H1 (cell line): Measurements from ENCODE around the gene HSPB1. TPM values are rescaled to one million over a fixed set of nuclear protein-coding genes. Genes with fewer than 3 reads are reported as not detected.
A peak's percentile ranks its signal among the peaks of the same experiment; 100 is the strongest.

Source experiments
- CHD1 ChIP-seq: IDR thresholded peaks from 2 replicates; pipeline ENCODE4 v1.6.1; 2012; ENCODE audit warnings: low read depth, low read length, improper control_type of control experiment
- KDM4A ChIP-seq: IDR thresholded peaks from one replicate; pipeline ENCODE4 v1.7.1; 2012; ENCODE audit warnings: low read depth, mild to moderate bottlenecking, moderate library complexity, low read length, inconsistent platforms; ENCODE audit not compliant: severe bottlenecking
- RBBP5 ChIP-seq: IDR thresholded peaks from 2 replicates; pipeline ENCODE4 v1.7.1; 2012; ENCODE audit warnings: low read depth, mild to moderate bottlenecking, inconsistent platforms, low read length, moderate library complexity, borderline replicate concordance
- RFX5 ChIP-seq: IDR thresholded peaks from 2 replicates; pipeline ENCODE4 v1.6.1; 2011; ENCODE audit warnings: low read depth, low read length, improper control_type of control experiment, borderline replicate concordance
- SIN3A ChIP-seq, 2 experiments: IDR thresholded peaks in 1 of 2; conservative IDR thresholded peaks in 1 of 2; 2 replicates each; pipeline ENCODE4 v1.6.1; 2011 to 2012; ENCODE audit warnings: low read length in 2 of 2, improper control_type of control experiment in 1 of 2, low read depth in 1 of 2, mild to moderate bottlenecking in 1 of 2
- SUZ12 ChIP-seq: fragments of 200-600 bp; sonication (generic); IDR thresholded peaks from 2 replicates; pipeline ENCODE4 v1.6.1; 2012; ENCODE audit warnings: mild to moderate bottlenecking, inconsistent platforms, low read length, moderate library complexity, mixed read lengths
- polyA plus RNA-seq, 7 experiments: library from polyadenylated mRNA; depleted of rRNA in 3 of 7; stranded (reverse) in 5 of 7; unstranded in 2 of 7; fragments of >200 nt in 5 of 7; fragments of 200-250 nt in 2 of 7; gene quantifications; 1 replicate in 5 of 7; 2 replicates in 1 of 7; 4 replicates in 1 of 7; pipeline versions ENCODE4 v1.2.1 to v1.2.3, GENCODE V29; 2011 to 2013; ENCODE audit warnings: missing spikeins in 2 of 7, mixed read lengths in 2 of 7
- total RNA-seq: library from RNA; stranded (reverse); fragmentation: NEBNext Ultra II Directional; extraction: Animal tissue kit (Norgen Biotek cat#: 25700); gene quantifications from 2 replicates; pipeline ENCODE4 v1.2.1, GENCODE V29; 2021

The HSPB1 gene
- total and polyA plus RNA-seq, 2 of the 8 experiments (the other 6 are each of a cell fraction or from before 2014, with no cell fraction given) = 165 to 254 TPM

DNA sequence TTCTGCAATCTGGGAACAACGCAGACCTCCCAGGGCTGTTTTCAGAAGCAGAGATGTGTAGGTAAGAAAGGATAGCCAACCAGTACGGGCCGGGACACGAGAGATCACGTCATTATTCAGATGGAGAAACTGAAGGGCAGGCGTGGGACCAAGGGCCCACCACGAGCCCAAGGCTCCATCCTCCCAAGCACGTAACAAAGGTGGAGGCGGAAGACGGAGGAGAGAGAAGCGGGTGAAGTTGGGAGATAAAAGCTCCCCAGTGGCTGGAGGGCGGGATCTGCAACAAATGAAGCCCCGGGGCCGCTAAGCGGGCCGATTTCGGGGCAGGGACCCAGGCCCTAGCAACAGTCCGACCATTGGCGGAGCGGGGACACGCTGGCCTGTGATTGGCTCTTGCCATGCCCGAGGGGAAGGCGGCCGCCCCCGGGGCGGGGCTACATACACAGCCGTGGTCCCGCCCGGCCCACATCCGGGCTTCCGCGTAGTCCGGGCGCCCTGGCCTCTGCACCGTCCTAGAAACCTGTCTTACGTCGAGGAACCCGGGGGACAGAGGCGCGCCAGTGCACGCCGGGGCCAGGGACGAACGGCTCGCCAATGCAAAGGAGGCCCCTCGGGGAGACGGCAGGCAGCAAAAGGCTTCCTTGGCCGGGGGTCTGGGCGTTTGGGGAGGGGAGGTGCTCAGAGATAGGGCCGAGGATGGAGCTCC is 15.5 kb downstream of the HSPB1 start (continued):
- peak; percentile 61 for TF ChIP-seq KDM4A
- TF ChIP-seq SIN3A (conservative IDR thresholded peaks at IDR 0.05 in 1 of 2, IDR thresholded peaks at IDR 0.05 in 1 of 2; ENCODE audit: low read depth in 1 of 2, low read length in 2 of 2) = 0 out of 4 replicates have a peak, but pooled peaks of 1 of the 2 experiments have one; percentile 20
- TF ChIP-seq CHD1 = no peak
- no peak for TF ChIP-seq SUZ12
- peak; percentile 72; the same call in 1 of the 2 replicates for TF ChIP-seq RBBP5
- TF ChIP-seq RFX5 = peak; percentile 98
